Natural killer cell treated with Interleukin-12 subunit alpha and Interleukin-12 subunit beta and Interleukin-15 and Interleukin-18, amount 100 ng/mL, for 72 hours (primary cell): Measurements from ENCODE around the gene CLN5. TPM values are rescaled to one million over a fixed set of nuclear protein-coding genes. Genes with fewer than 3 reads are reported as not detected.

Source experiments
- ATAC-seq, 2 donors: fragments of 150-1000 bp; cut with Tn5 transposase in 1 of 2; sonication (Bioruptor Pico), chemical (Tn5 transposase) in 1 of 2; 2 replicates each; pipeline ENCODE4 v1.10.0; 2021
- DNase-seq: peaks from one replicate; pipeline ENCODE4 v3.0.0; 2022; ENCODE audit warnings: low spot score
- H3K27ac Mint-ChIP-seq, 2 donors: 1 replicate in 1 of 2; 2 replicates in 1 of 2; pipeline ENCODE4 v1.8.0; 2022; ENCODE audit warnings: mixed read lengths in 2 of 2, mild to moderate bottlenecking in 1 of 2, moderate library complexity in 1 of 2
- H3K27me3 Mint-ChIP-seq, 2 donors: 1 replicate in 1 of 2; 2 replicates in 1 of 2; pipeline ENCODE4 v1.8.0; 2022; ENCODE audit warnings: mixed read lengths in 2 of 2
- H3K36me3 Mint-ChIP-seq: one replicate; pipeline ENCODE4 v1.8.0; 2022; ENCODE audit warnings: mixed read lengths
- H3K4me1 Mint-ChIP-seq, 2 donors: 1 replicate in 1 of 2; 2 replicates in 1 of 2; pipeline ENCODE4 v1.8.0; 2022; ENCODE audit warnings: low read depth in 2 of 2, mixed read lengths in 2 of 2, mild to moderate bottlenecking in 1 of 2
- H3K4me3 Mint-ChIP-seq: one replicate; pipeline ENCODE4 v1.8.0; 2022; ENCODE audit warnings: mixed read lengths
- H3K9me3 Mint-ChIP-seq: 2 replicates; pipeline ENCODE4 v1.8.0; 2022; ENCODE audit warnings: mixed read lengths
- total RNA-seq, 2 donors: library from RNA; stranded (reverse); gene quantifications; one replicate each; pipeline ENCODE4 v1.2.3, GENCODE V29; 2022

The CLN5 gene
- total RNA-seq, 2 donors from 2014 or later: 6.1 to 8.3 TPM

GRCh38 chr13:76968041-76968440 is 23.8 kb upstream of the CLN5 start:
- Mint-ChIP-seq H3K9me3 (no peaks in the 10 kb centered on the region), H3K4me1 (peaks cover 0 to 3% of the 10 kb centered on the region in 2 donors), H3K27ac (no peak overlapping the region), H3K4me3 (no peak overlapping the region), H3K36me3 (no peaks in the 10 kb centered on the region), H3K27me3 (peaks cover 43 to 58% of the 10 kb centered on the region in 2 donors)
- ATAC-seq (no peak), DNase-seq (no peak)

GRCh38 chr13:76969488-76970365 is 22.2 kb upstream of the CLN5 start:
- Mint-ChIP-seq H3K4me1 (peaks cover 0 to 3% of the 10 kb centered on the region in 2 donors), H3K27me3 (peaks cover 52 to 71% of the 10 kb centered on the region in 2 donors), H3K27ac (no peak overlapping the region), H3K9me3 (no peaks in the 10 kb centered on the region), H3K4me3 (no peak overlapping the region), H3K36me3 (no peaks in the 10 kb centered on the region)
- DNase-seq: no peak
- ATAC-seq: no peak

- ATAC-seq (no peak), DNase-seq (no peak)
- Mint-ChIP-seq H3K9me3 (no peaks in the 10 kb centered on the region), H3K27ac (no peak overlapping the region), H3K36me3 (no peaks in the 10 kb centered on the region), H3K27me3 (peaks cover 56 to 71% of the 10 kb centered on the region in 2 donors), H3K4me3 (no peak overlapping the region), H3K4me1 (peaks cover 0 to 3% of the 10 kb centered on the region in 2 donors)
Observed at GRCh38 chr13:76971215-76971614, 20.7 kb upstream of the CLN5 start.

GRCh38 chr13:76971851-76972829 is 19.7 kb upstream of the CLN5 start:
- H3K4me3 Mint-ChIP-seq: no peak overlapping the region
- peaks cover 57 to 71% of the 10 kb centered on the region in 2 donors for H3K27me3 Mint-ChIP-seq
- no peaks in the 10 kb centered on the region for H3K36me3 Mint-ChIP-seq
- ATAC-seq: no peak
- no peak for DNase-seq
- H3K27ac Mint-ChIP-seq: no peak overlapping the region
- H3K9me3 Mint-ChIP-seq: no peaks in the 10 kb centered on the region
- H3K4me1 Mint-ChIP-seq: peaks cover 7 to 10% of the 10 kb centered on the region in 2 donors

- H3K36me3 Mint-ChIP-seq: no peaks in the 10 kb centered on the region
- ATAC-seq: no peak
- H3K27me3 Mint-ChIP-seq: peaks cover 62 to 71% of the 10 kb centered on the region in 2 donors
- no peaks in the 10 kb centered on the region for H3K9me3 Mint-ChIP-seq
- DNase-seq: no peak
- H3K4me3 Mint-ChIP-seq: no peak overlapping the region
- H3K27ac Mint-ChIP-seq: no peak overlapping the region
- H3K4me1 Mint-ChIP-seq: peaks cover 7 to 12% of the 10 kb centered on the region in 2 donors
Observed at GRCh38 chr13:76973920-76974617, 17.8 kb upstream of the CLN5 start.

- Mint-ChIP-seq H3K9me3 (no peaks in the 10 kb centered on the region), H3K27ac (no peak overlapping the region), H3K4me3 (no peak overlapping the region), H3K4me1 (peaks cover 7 to 12% of the 10 kb centered on the region in 2 donors), H3K27me3 (peaks cover 59 to 69% of the 10 kb centered on the region in 2 donors), H3K36me3 (no peaks in the 10 kb centered on the region)
- DNase-seq (no peak), ATAC-seq (no peak)
Observed at GRCh38 chr13:76974618-76974975, 17.3 kb upstream of the CLN5 start.

GRCh38 chr13:76975863-76976262 is 16.0 kb upstream of the CLN5 start:
- H3K4me1 Mint-ChIP-seq: peaks cover 11 to 15% of the 10 kb centered on the region in 2 donors
- no peaks in the 10 kb centered on the region for H3K36me3 Mint-ChIP-seq
- no peaks in the 10 kb centered on the region for H3K9me3 Mint-ChIP-seq
- DNase-seq (no peak), ATAC-seq (no peak)
- H3K27me3 Mint-ChIP-seq: peaks cover 58 to 72% of the 10 kb centered on the region in 2 donors
- H3K4me3 Mint-ChIP-seq: no peak overlapping the region
- H3K27ac Mint-ChIP-seq: no peak overlapping the region

- H3K4me3 Mint-ChIP-seq: no peak overlapping the region
- no peaks in the 10 kb centered on the region for H3K36me3 Mint-ChIP-seq
- no peaks in the 10 kb centered on the region for H3K9me3 Mint-ChIP-seq
- H3K4me1 Mint-ChIP-seq: peaks cover 11 to 15% of the 10 kb centered on the region in 2 donors
- no peak overlapping the region for H3K27ac Mint-ChIP-seq
- ATAC-seq: no peak
- H3K27me3 Mint-ChIP-seq: peaks cover 58 to 70% of the 10 kb centered on the region in 2 donors
- DNase-seq: no peak
Observed at GRCh38 chr13:76976490-76976889, 15.4 kb upstream of the CLN5 start.

GRCh38 chr13:76976929-76977328 is 15.0 kb upstream of the CLN5 start:
- Mint-ChIP-seq H3K9me3 (no peaks in the 10 kb centered on the region), H3K36me3 (no peaks in the 10 kb centered on the region), H3K27me3 (peaks cover 58 to 70% of the 10 kb centered on the region in 2 donors), H3K4me3 (no peak overlapping the region), H3K4me1 (peaks cover 11 to 14% of the 10 kb centered on the region in 2 donors), H3K27ac (no peak overlapping the region)
- ATAC-seq (no peak), DNase-seq (no peak)

- peaks cover 11 to 12% of the 10 kb centered on the region in 2 donors for H3K4me1 Mint-ChIP-seq
- peak overlapping the region in 1 of 2 donors; percentile 16 for H3K27ac Mint-ChIP-seq
- no peaks in the 10 kb centered on the region for H3K36me3 Mint-ChIP-seq
- no peak overlapping the region for H3K4me3 Mint-ChIP-seq
- peak; percentile 88 for DNase-seq
- no peaks in the 10 kb centered on the region for H3K9me3 Mint-ChIP-seq
- peaks cover 51 to 60% of the 10 kb centered on the region in 2 donors for H3K27me3 Mint-ChIP-seq
- ATAC-seq: peak; percentile 97 to 99
Observed at GRCh38 chr13:76980075-76980718, 11.7 kb upstream of the CLN5 start.

- Mint-ChIP-seq H3K27me3 (peaks cover 59 to 70% of the 10 kb centered on the region in 2 donors), H3K27ac (no peak overlapping the region), H3K9me3 (no peaks in the 10 kb centered on the region), H3K36me3 (no peaks in the 10 kb centered on the region), H3K4me1 (peaks cover 5 to 10% of the 10 kb centered on the region in 2 donors), H3K4me3 (no peak overlapping the region)
- ATAC-seq (no peak), DNase-seq (no peak)
Observed at GRCh38 chr13:76982061-76982460, 9.8 kb upstream of the CLN5 start.

GRCh38 chr13:76983676-76984075 is 8.2 kb upstream of the CLN5 start:
- Mint-ChIP-seq H3K27me3 (peaks cover 62 to 76% of the 10 kb centered on the region in 2 donors), H3K36me3 (no peaks in the 10 kb centered on the region), H3K4me1 (peaks cover 10 to 11% of the 10 kb centered on the region in 2 donors)

GRCh38 chr13:76991432-76991795 is 467 bp upstream of the CLN5 start:
- ATAC-seq (peak; percentile 91 to 92), DNase-seq (peak; percentile 93)
- no peaks in the 10 kb centered on the region for H3K9me3 Mint-ChIP-seq
- peaks cover 41 to 50% of the 10 kb centered on the region in 2 donors for H3K27me3 Mint-ChIP-seq
- no peaks in the 10 kb centered on the region for H3K36me3 Mint-ChIP-seq
- H3K4me3 Mint-ChIP-seq: peak overlapping the region; percentile 95
- H3K27ac Mint-ChIP-seq: peak overlapping the region; percentile 94 to 95
- peaks cover 38 to 42% of the 10 kb centered on the region in 2 donors for H3K4me1 Mint-ChIP-seq

More at GRCh38 chr13:76983676-76984075, 8.2 kb upstream of the CLN5 start:
- no peak for DNase-seq
- ATAC-seq: no peak
- H3K9me3 Mint-ChIP-seq: no peaks in the 10 kb centered on the region
- H3K4me3 Mint-ChIP-seq: no peak overlapping the region
- H3K27ac Mint-ChIP-seq: no peak overlapping the region
